ENCODE measurements around the gene SLC7A4.
"Not testable (repeated sequence)": the region's sequence is repeated elsewhere in the genome, so short reads cannot be mapped to it uniquely, and the experiment has no call there.

GRCh38 chr22:21061660-21062321 lies 29.4 kb upstream of the SLC7A4 start:
- not testable (repeated sequence) for TF ChIP-seq CTCF, EP300, POLR2A (IDR thresholded peaks at IDR 0.05)

Measured in gastroesophageal sphincter (tissue), 3 donors.